HepG2 (cell line): ENCODE results near the gene TIMM10. TPM values are rescaled to one million over a fixed set of nuclear protein-coding genes. Genes with fewer than 3 reads are reported as not detected.

ENCODE experiments used
- FOXJ3 ChIP-seq: sonication (generic); formaldehyde crosslinking; IDR thresholded peaks from 2 replicates; pipeline ENCODE4 v1.4.0; 2020; ENCODE audit warnings: missing genetic modification reagents, mild to moderate bottlenecking, borderline replicate concordance
- HOXA5 ChIP-seq: sonication (generic); formaldehyde crosslinking; IDR thresholded peaks from 2 replicates; pipeline ENCODE4 v1.4.0; 2020; ENCODE audit warnings: missing genetic modification reagents
- MEIS1 ChIP-seq: sonication (generic); formaldehyde crosslinking; IDR thresholded peaks from 2 replicates; pipeline ENCODE4 v1.9.0; 2021; ENCODE audit warnings: mild to moderate bottlenecking, missing genetic modification reagents, moderate library complexity, borderline replicate concordance
- NFYC ChIP-seq: IDR thresholded peaks from 2 replicates; pipeline ENCODE4 v1.6.1; 2016; ENCODE audit warnings: missing genetic modification reagents, missing compliant biosample characterization
- NR1H2 ChIP-seq: sonication (generic); formaldehyde crosslinking; IDR thresholded peaks from 2 replicates; pipeline ENCODE4 v1.8.1; 2022; ENCODE audit warnings: low read depth, missing genetic modification reagents, borderline replicate concordance
- PAWR ChIP-seq: sonication (generic); formaldehyde crosslinking; IDR thresholded peaks from 2 replicates; pipeline ENCODE4 v1.4.0; 2020; ENCODE audit warnings: missing genetic modification reagents, mild to moderate bottlenecking, borderline replicate concordance
- PHF8 ChIP-seq: sonication (generic); formaldehyde crosslinking; IDR thresholded peaks from 2 replicates; pipeline ENCODE4 v1.5.0; 2020; ENCODE audit warnings: missing genetic modification reagents
- RBFOX2 ChIP-seq: fragments of 200-400 bp; formaldehyde crosslinking; IDR thresholded peaks from 2 replicates; pipeline ENCODE4 v1.6.1; 2017; ENCODE audit warnings: low read depth, mild to moderate bottlenecking, low read length
- SMAD1 ChIP-seq: sonication (generic); formaldehyde crosslinking; IDR thresholded peaks from 2 replicates; pipeline ENCODE4 v1.4.0; 2020; ENCODE audit warnings: missing genetic modification reagents, low read depth, mild to moderate bottlenecking, borderline replicate concordance
- SNAI1 ChIP-seq: sonication (generic); formaldehyde crosslinking; IDR thresholded peaks from 2 replicates; pipeline ENCODE4 v1.5.0; 2020; ENCODE audit warnings: mild to moderate bottlenecking, missing genetic modification reagents, borderline replicate concordance
- THAP11 ChIP-seq: IDR thresholded peaks from 2 replicates; pipeline ENCODE4 v1.6.1; 2016; ENCODE audit warnings: missing biosample characterization, missing genetic modification reagents
- ZNF720 ChIP-seq: sonication (generic); formaldehyde crosslinking; IDR thresholded peaks from 2 replicates; pipeline ENCODE4 v1.4.0; 2020; ENCODE audit warnings: missing genetic modification reagents
- ZNF780A ChIP-seq: sonication (generic); formaldehyde crosslinking; IDR thresholded peaks from 2 replicates; pipeline ENCODE4 v1.8.0; 2022; ENCODE audit warnings: mild to moderate bottlenecking, missing genetic modification reagents, moderate library complexity
- polyA plus RNA-seq, 8 experiments: library from polyadenylated mRNA; depleted of rRNA in 3 of 8; stranded (reverse) in 7 of 8; unstranded in 1 of 8; fragments of >200 nt; fragmentation: Illumina TruSeq in 4 of 8; extraction: Trizol in 4 of 8; gene quantifications; 2 replicates each; pipeline versions ENCODE4 v1.2.1 to v1.2.3, GENCODE V29; 2011 to 2016; ENCODE audit warnings: low read depth in 4 of 8, missing spikeins in 1 of 8, mixed read lengths in 1 of 8; ENCODE audit not compliant: insufficient read depth in 1 of 8
- total RNA-seq, 5 experiments: library from RNA; depleted of rRNA; stranded (reverse); fragments of >200 nt; fragmentation: Illumina TruSeq; extraction: Trizol; gene quantifications; 2 replicates each; pipeline ENCODE4 v1.2.3, GENCODE V29; 2016; ENCODE audit warnings: low read depth in 1 of 5
- TF ChIP-seq, protein P1 (sequence below): sonication (generic); formaldehyde crosslinking; IDR thresholded peaks from 2 replicates; pipeline ENCODE4 v1.4.0; 2020; ENCODE audit warnings: missing genetic modification reagents
- TF ChIP-seq, protein P2 (sequence below): sonication (generic); formaldehyde crosslinking; IDR thresholded peaks from 2 replicates; pipeline ENCODE4 v1.9.0; 2021; ENCODE audit warnings: missing genetic modification reagents, borderline replicate concordance
- TF ChIP-seq, protein P3 (sequence below): sonication (generic); formaldehyde crosslinking; IDR thresholded peaks from 2 replicates; pipeline ENCODE4 v1.8.0; 2022; ENCODE audit warnings: missing genetic modification reagents, mild to moderate bottlenecking, moderate library complexity, borderline replicate concordance
- TF ChIP-seq, protein P4 (sequence below): sonication (generic); formaldehyde crosslinking; IDR thresholded peaks from 2 replicates; pipeline ENCODE4 v1.5.0; 2020; ENCODE audit warnings: mild to moderate bottlenecking, missing genetic modification reagents

Gene TIMM10
- total and polyA plus RNA-seq, 2 of the 13 experiments (the other 11 are each of a cell fraction or from before 2014, with no cell fraction given) = 67.8 to 82.2 TPM

DNA sequence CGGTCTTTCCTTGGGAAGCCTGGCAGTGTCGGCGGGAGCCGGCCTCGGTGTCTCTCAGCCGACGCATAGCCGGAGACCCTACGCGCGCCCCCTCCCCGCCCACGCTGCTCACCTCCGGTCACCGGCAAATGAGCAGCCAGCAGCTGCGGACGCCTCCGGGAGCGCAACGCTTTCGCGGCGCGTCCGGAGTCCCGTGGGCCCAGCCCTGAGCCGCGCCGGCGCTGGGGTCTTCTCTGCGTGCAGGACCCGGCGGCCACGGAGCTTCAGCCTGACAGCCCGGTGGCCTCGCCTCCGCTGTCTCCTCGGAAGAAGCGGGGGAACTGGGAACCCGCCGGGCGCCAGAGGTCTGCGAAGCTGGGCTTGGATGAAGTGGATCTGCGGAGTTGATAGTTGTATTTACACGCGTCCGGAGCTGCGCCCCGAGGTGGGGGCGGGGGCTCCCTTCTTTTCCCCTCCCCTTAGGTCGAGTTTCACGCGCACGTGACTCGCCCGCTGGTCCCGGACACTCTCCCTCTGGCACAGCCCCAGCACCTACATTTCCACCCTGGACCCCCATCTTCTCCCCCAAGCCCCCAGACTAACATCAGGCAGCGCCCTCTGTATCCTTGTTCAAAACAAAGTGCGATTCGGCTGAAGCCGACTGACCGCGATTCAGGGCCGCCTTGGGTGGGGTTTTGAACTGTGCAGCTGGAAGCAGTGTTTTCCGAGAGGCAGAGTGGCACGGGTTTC lies 15.1 kb downstream of the TIMM10 start, which contains the start of gene SLC43A1 (continued):
- TF ChIP-seq, protein P1, sequence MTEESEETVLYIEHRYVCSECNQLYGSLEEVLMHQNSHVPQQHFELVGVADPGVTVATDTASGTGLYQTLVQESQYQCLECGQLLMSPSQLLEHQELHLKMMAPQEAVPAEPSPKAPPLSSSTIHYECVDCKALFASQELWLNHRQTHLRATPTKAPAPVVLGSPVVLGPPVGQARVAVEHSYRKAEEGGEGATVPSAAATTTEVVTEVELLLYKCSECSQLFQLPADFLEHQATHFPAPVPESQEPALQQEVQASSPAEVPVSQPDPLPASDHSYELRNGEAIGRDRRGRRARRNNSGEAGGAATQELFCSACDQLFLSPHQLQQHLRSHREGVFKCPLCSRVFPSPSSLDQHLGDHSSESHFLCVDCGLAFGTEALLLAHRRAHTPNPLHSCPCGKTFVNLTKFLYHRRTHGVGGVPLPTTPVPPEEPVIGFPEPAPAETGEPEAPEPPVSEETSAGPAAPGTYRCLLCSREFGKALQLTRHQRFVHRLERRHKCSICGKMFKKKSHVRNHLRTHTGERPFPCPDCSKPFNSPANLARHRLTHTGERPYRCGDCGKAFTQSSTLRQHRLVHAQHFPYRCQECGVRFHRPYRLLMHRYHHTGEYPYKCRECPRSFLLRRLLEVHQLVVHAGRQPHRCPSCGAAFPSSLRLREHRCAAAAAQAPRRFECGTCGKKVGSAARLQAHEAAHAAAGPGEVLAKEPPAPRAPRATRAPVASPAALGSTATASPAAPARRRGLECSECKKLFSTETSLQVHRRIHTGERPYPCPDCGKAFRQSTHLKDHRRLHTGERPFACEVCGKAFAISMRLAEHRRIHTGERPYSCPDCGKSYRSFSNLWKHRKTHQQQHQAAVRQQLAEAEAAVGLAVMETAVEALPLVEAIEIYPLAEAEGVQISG (CRISPR knock-in tag) = peak; percentile 71
- TF ChIP-seq ZNF720 = no peak
- no peak for TF ChIP-seq NFYC (CRISPR knock-in tag)
- TF ChIP-seq PHF8 = peak; percentile 73
- TF ChIP-seq SMAD1 = no peak
- TF ChIP-seq, protein P2, sequence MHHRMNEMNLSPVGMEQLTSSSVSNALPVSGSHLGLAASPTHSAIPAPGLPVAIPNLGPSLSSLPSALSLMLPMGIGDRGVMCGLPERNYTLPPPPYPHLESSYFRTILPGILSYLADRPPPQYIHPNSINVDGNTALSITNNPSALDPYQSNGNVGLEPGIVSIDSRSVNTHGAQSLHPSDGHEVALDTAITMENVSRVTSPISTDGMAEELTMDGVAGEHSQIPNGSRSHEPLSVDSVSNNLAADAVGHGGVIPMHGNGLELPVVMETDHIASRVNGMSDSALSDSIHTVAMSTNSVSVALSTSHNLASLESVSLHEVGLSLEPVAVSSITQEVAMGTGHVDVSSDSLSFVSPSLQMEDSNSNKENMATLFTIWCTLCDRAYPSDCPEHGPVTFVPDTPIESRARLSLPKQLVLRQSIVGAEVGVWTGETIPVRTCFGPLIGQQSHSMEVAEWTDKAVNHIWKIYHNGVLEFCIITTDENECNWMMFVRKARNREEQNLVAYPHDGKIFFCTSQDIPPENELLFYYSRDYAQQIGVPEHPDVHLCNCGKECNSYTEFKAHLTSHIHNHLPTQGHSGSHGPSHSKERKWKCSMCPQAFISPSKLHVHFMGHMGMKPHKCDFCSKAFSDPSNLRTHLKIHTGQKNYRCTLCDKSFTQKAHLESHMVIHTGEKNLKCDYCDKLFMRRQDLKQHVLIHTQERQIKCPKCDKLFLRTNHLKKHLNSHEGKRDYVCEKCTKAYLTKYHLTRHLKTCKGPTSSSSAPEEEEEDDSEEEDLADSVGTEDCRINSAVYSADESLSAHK = no peak
- TF ChIP-seq MEIS1 (CRISPR knock-in tag) = no peak
- no peak for TF ChIP-seq NR1H2 (CRISPR knock-in tag)
- TF ChIP-seq, protein P3, sequence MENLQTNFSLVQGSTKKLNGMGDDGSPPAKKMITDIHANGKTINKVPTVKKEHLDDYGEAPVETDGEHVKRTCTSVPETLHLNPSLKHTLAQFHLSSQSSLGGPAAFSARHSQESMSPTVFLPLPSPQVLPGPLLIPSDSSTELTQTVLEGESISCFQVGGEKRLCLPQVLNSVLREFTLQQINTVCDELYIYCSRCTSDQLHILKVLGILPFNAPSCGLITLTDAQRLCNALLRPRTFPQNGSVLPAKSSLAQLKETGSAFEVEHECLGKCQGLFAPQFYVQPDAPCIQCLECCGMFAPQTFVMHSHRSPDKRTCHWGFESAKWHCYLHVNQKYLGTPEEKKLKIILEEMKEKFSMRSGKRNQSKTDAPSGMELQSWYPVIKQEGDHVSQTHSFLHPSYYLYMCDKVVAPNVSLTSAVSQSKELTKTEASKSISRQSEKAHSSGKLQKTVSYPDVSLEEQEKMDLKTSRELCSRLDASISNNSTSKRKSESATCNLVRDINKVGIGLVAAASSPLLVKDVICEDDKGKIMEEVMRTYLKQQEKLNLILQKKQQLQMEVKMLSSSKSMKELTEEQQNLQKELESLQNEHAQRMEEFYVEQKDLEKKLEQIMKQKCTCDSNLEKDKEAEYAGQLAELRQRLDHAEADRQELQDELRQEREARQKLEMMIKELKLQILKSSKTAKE (CRISPR knock-in tag) = no peak
- TF ChIP-seq FOXJ3 (CRISPR knock-in tag) = peak; percentile 43; the same call in 1 of the 2 replicates
- TF ChIP-seq THAP11 (CRISPR knock-in tag) = 0 out of 2 replicates have a peak, but pooled peaks have one; percentile 43
- TF ChIP-seq ZNF780A (CRISPR knock-in tag) = no peak
- TF ChIP-seq SNAI1 = no peak
- peak; percentile 40; the same call in 1 of the 2 replicates for TF ChIP-seq HOXA5 (CRISPR knock-in tag)
- TF ChIP-seq, protein P4, sequence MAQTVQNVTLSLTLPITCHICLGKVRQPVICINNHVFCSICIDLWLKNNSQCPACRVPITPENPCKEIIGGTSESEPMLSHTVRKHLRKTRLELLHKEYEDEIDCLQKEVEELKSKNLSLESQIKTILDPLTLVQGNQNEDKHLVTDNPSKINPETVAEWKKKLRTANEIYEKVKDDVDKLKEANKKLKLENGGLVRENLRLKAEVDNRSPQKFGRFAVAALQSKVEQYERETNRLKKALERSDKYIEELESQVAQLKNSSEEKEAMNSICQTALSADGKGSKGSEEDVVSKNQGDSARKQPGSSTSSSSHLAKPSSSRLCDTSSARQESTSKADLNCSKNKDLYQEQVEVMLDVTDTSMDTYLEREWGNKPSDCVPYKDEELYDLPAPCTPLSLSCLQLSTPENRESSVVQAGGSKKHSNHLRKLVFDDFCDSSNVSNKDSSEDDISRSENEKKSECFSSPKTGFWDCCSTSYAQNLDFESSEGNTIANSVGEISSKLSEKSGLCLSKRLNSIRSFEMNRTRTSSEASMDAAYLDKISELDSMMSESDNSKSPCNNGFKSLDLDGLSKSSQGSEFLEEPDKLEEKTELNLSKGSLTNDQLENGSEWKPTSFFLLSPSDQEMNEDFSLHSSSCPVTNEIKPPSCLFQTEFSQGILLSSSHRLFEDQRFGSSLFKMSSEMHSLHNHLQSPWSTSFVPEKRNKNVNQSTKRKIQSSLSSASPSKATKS (CRISPR knock-in tag) = no peak
- no peak for TF ChIP-seq PAWR (CRISPR knock-in tag)
- peak; percentile 87 for TF ChIP-seq RBFOX2
